ENCODE measurements around the gene TMEM91.

TMEM91 gene

GRCh38 chr19:41355035-41355434 is 21.3 kb upstream of the TMEM91 start:
- Histone ChIP-seq H3K9ac (ENCODE audit: low read length) (no peak overlapping the region), H3K4me1 (ENCODE audit: insufficient read depth, low read length, severe bottlenecking) (peaks cover 19% of the 10 kb centered on the region), H3K4me3 (ENCODE audit: low read depth, low read length, poor library complexity, severe bottlenecking) (no peak overlapping the region), H3K4me2 (ENCODE audit: low read length) (no peak overlapping the region), H4K20me1 (ENCODE audit: insufficient read depth, low read length) (no peaks in the 10 kb centered on the region), H3K27ac (ENCODE audit: low read depth, low read length, poor library complexity, severe bottlenecking) (no peak overlapping the region), H3K79me2 (ENCODE audit: insufficient read depth, low read length) (peaks cover 14% of the 10 kb centered on the region), H2AFZ (ENCODE audit: low read length) (no peak overlapping the region), H3K27me3 (ENCODE audit: insufficient read depth, low read length) (no peaks in the 10 kb centered on the region), H3F3A (ENCODE audit: insufficient read depth, low read length) (no peaks in the 10 kb centered on the region), H3K9me3 (ENCODE audit: low read length) (no peaks in the 10 kb centered on the region), H3K9me2 (ENCODE audit: low read depth, low read length) (no peaks in the 10 kb centered on the region), H3K36me3 (ENCODE audit: insufficient read depth, low read length) (no peaks in the 10 kb centered on the region)
- TF ChIP-seq CTCF (IDR thresholded peaks at IDR 0.05; ENCODE audit: low read length) (no peak), EZH2 (IDR thresholded peaks at IDR 0.05; ENCODE audit: borderline replicate concordance, low read length) (no peak)

- TF ChIP-seq EZH2 (IDR thresholded peaks at IDR 0.05; ENCODE audit: borderline replicate concordance, low read length) (no peak), CTCF (IDR thresholded peaks at IDR 0.05; ENCODE audit: low read length) (no peak)
- H3K4me2 ChIP-seq (ENCODE audit: low read length), result no peak overlapping the region
- H3K4me3 ChIP-seq (ENCODE audit: low read depth, low read length, poor library complexity, severe bottlenecking), result no peak overlapping the region
- H3K36me3 ChIP-seq (ENCODE audit: insufficient read depth, low read length), result no peaks in the 10 kb centered on the region
- H4K20me1 ChIP-seq (ENCODE audit: insufficient read depth, low read length), result no peaks in the 10 kb centered on the region
- no peaks in the 10 kb centered on the region for H3K9me3 ChIP-seq (ENCODE audit: low read length)
- no peak overlapping the region for H2AFZ ChIP-seq (ENCODE audit: low read length)
- H3K9ac ChIP-seq (ENCODE audit: low read length), result no peak overlapping the region
- peaks cover 11% of the 10 kb centered on the region for H3K4me1 ChIP-seq (ENCODE audit: insufficient read depth, low read length, severe bottlenecking)
- peaks cover 9% of the 10 kb centered on the region for H3K79me2 ChIP-seq (ENCODE audit: insufficient read depth, low read length)
- no peaks in the 10 kb centered on the region for H3K9me2 ChIP-seq (ENCODE audit: low read depth, low read length)
- H3K27me3 ChIP-seq (ENCODE audit: insufficient read depth, low read length), result no peaks in the 10 kb centered on the region
- no peaks in the 10 kb centered on the region for H3F3A ChIP-seq (ENCODE audit: insufficient read depth, low read length)
- H3K27ac ChIP-seq (ENCODE audit: low read depth, low read length, poor library complexity, severe bottlenecking), result no peak overlapping the region
Measured at GRCh38 chr19:41355802-41356201, 20.5 kb upstream of the TMEM91 start.

GRCh38 chr19:41356984-41357739 is 19.2 kb upstream of the TMEM91 start:
- H3K4me3 ChIP-seq (ENCODE audit: low read depth, low read length, poor library complexity, severe bottlenecking), result no peak overlapping the region
- no peaks in the 10 kb centered on the region for H3K36me3 ChIP-seq (ENCODE audit: insufficient read depth, low read length)
- TF ChIP-seq CTCF (IDR thresholded peaks at IDR 0.05; ENCODE audit: low read length) (no peak), EZH2 (IDR thresholded peaks at IDR 0.05; ENCODE audit: borderline replicate concordance, low read length) (no peak)
- H3K27me3 ChIP-seq (ENCODE audit: insufficient read depth, low read length), result no peaks in the 10 kb centered on the region
- no peak overlapping the region for H3K27ac ChIP-seq (ENCODE audit: low read depth, low read length, poor library complexity, severe bottlenecking)
- peaks cover 4% of the 10 kb centered on the region for H3K4me1 ChIP-seq (ENCODE audit: insufficient read depth, low read length, severe bottlenecking)
- no peak overlapping the region for H2AFZ ChIP-seq (ENCODE audit: low read length)
- no peak overlapping the region for H3K9ac ChIP-seq (ENCODE audit: low read length)
- no peaks in the 10 kb centered on the region for H4K20me1 ChIP-seq (ENCODE audit: insufficient read depth, low read length)
- H3K9me2 ChIP-seq (ENCODE audit: low read depth, low read length), result no peaks in the 10 kb centered on the region
- H3K4me2 ChIP-seq (ENCODE audit: low read length), result no peak overlapping the region
- no peaks in the 10 kb centered on the region for H3K9me3 ChIP-seq (ENCODE audit: low read length)
- peaks cover 2% of the 10 kb centered on the region for H3K79me2 ChIP-seq (ENCODE audit: insufficient read depth, low read length)
- H3F3A ChIP-seq (ENCODE audit: insufficient read depth, low read length), result no peaks in the 10 kb centered on the region

Measured in OCI-LY1 (cell line).